NCI-H2227 (cell line): Measurements from ENCODE around the gene PDE4D.
A peak's percentile ranks its signal among the peaks of the same experiment; 100 is the strongest.
"Not testable (repeated sequence)": the region's sequence is repeated elsewhere in the genome, so short reads cannot be mapped to it uniquely, and the experiment has no call there.

ENCODE experiments used
- DNase-seq: peaks from one replicate; lab custom pipeline; 2025; ENCODE audit not compliant: unreplicated experiment; lab: John Stamatoyannopoulos, UW

Gene PDE4D

GRCh38 chr5:59439303-59439702, 454.2 kb downstream of the PDE4D start:
- DNase-seq: no peak

- DNase-seq: no peak
Observed at GRCh38 chr5:59437176-59437575, 456.4 kb downstream of the PDE4D start.

- DNase-seq: no peak
Observed at GRCh38 chr5:59436364-59437148, 457.0 kb downstream of the PDE4D start.

DNA sequence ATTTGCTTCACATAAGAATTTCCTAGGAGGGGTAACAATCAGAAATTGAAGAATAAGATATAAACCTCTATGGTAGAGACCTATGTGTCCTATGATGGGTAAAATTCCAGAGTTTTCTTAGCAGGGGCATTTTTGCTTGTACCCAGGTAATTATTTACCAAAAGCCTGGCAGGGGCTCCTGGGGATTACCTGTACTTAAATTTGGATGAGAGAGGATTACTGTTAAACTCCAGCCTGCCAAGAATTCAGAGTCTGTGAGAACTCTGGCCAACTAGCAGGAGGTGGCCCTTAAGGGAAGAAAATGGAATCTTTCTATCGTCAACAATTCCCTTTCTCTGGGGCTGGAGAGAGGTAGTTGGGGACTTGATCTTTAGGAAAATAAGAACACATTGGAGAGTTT, 460.4 kb downstream of the PDE4D start:
- DNase-seq: no peak

DNA sequence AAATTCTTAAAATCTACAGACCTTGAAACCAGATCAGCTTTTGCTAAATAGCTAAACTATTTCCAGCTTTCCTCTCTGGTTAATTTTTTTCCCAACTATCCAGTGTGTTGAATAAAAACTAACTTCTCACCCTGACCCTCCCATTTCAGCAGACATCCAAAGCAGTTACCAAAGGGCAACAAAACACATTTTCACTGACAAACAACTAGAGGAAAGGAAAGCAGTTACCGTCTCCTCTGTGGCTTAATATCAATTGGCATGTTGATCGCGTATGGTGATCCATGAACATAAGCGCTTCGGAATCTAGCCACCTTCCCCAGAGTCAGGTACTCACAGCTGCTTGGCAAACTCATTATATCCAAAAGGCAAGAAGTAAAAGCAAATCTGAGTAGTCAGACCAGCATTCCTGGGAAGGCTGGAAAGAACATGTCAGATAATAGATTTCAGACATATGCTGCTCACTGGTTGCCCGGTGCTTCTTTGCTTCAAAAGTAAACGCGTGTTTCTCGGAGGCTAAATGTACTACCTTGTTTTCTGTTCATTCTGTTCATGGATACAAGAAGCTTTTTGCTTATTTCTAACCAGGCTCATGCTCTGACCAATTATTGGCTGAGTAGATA, 463.4 kb downstream of the PDE4D start:
- no peak for DNase-seq

DNA sequence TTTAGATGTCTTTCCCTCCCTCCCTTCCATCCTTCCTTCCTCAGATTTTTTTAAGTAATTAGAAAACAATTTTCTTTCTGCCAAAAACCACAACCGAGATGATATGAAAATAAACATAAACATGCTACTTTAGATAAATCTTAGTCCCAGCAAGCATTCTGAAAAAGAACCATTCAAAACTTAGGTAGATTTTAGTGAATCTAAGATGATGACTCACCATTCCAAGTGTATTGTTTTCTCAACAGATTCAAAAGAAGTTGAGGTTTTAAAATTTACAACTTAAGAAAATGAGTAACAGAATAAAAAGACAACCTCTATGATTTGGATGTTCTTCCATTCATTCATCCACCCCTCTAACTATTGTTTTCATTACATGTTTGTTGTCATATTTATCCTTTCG, 465.1 kb downstream of the PDE4D start:
- no peak for DNase-seq

DNA sequence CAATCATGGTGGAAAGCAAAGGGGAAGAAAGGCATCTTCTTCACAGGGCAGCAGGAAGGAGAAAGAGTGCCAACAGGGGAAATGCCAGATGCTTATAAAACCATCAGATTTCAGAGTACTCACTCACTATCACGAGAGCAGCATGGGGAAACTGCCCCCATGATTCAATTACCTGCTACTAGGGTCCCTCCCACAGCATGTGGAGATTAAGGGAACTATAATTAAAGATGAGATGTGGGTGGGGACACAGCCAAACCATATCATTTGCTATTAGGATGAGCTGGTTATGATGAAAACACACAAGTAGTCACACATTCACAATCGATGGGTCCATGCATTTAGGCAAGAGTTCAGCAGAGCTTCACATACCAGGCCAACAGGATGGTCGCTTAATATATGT, 469.0 kb downstream of the PDE4D start:
- DNase-seq: peak; percentile 32

DNA sequence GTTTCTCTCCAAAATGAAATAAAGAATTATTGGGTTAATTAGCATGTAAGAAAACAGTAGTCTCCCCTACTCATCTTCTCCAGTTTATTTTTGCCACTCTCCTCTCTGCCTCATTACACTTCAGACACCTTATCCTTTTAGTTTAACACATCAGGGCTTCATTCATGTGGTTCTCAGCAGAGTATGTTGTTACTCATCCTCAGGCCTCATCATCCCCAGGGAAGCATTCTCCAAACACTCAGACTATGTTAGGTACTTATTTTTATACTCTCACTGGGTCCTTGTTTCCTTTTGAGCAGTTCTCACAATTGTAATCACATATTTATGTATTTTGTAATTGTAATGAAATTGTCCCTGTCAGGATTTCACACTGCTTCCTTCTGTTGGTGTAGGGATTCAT, 470.5 kb downstream of the PDE4D start:
- DNase-seq: no peak

DNA sequence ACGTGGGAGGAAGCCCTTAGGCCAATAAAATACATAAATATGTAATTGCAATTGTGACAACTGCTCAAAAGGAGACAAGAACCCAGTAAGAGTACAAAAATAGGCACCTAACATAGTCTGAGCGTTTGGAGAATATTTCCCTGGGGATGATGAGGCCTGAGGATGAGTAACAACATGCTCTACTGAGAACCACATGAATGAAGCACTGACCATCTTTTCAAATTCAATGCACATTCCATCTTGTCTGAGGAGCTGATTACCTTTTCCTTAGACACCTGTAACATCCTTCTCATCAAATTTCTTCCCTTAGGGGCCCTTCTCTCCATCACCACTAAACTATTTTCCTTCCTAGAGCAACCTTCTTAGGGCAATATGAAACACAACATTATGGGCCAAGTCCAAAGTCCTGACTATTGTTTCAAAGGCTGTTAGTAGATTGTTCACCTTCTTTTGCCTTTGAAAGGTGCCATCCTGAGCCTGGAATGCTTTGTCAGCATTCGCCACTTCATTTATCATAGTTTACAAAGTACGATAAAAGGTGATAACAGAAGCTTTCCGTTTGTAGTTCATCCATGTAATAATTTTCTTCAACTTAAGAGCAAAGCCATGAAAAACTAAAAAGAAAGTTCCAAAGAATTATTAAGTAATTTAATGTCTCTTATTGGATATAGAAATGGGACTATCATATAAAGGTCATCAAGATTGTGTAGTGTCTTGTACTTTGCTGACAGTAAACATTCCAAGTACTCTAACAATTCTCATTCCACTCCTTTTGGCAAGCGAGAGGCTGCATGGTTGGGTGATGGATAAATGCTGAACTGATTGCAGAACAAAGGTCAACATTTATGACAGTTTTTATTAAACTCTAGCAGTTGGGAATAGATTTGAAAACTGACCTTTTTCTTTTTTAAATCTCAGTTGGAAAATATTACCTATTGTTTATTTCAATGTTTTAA, 471.3 kb downstream of the PDE4D start:
- no peak for DNase-seq

GRCh38 chr5:59420596-59420995, 472.9 kb downstream of the PDE4D start:
- no peak for DNase-seq

- DNase-seq: no peak
Observed at GRCh38 chr5:59418808-59419207, 474.7 kb downstream of the PDE4D start.

- no peak for DNase-seq
Observed at GRCh38 chr5:59416451-59416850, 477.1 kb downstream of the PDE4D start.

DNA sequence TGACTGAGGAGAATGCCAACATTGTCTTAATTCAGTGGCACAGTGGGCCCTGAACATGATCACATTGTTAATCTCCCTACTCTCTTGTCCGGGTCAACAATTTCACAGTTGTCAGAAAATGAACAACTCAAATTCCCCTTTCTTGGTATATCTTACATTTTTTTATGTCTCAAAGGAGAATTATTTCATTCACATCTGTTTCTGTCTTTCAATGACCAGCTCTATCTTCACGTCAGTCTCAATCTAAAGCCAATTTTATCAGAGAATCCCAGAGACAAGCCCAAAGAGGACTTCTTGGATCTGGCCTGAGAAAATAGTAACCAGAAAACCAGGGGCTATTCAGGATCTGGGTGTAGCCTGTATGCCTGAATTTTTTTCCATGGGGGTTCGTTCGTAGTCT, 477.5 kb downstream of the PDE4D start:
- no peak for DNase-seq

DNA sequence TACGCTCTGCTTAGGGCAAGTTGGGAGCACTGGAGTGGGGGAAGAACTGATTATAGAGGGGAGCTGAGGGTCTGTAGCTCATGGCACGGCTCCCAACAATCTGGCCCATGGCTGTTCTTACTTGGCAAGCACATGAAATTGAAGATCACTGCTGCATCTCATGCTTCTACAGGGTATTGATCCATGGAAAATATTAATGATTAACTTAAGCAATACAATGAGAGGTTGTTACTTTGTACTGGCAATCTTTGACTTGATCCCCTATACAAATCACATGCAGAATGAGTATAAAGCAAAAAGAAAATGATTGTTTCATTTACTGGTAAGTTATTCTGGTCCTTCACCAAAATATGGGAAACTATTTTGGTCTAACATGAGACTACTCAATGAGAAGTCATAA, 481.1 kb downstream of the PDE4D start:
- DNase-seq: no peak

DNA sequence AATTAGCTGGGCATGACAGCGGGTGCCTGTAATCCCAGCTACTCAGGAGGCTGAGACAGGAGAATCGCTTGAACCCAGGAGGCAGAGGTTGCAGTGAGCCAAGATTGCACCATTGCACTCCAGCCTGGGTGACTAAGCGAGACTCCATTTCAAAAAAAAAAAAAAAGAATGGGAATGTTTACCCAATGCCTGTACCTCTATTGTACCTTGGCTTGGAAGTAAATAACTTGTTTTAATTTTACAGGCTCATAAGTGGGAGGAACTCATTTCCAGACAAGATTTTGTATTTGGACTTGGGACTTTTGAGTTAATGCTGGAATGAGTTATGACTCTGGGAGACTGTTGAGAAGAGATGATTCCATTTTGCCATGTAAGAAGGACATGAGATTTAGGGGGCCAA, 484.5 kb downstream of the PDE4D start:
- not testable (repeated sequence) for DNase-seq

DNA sequence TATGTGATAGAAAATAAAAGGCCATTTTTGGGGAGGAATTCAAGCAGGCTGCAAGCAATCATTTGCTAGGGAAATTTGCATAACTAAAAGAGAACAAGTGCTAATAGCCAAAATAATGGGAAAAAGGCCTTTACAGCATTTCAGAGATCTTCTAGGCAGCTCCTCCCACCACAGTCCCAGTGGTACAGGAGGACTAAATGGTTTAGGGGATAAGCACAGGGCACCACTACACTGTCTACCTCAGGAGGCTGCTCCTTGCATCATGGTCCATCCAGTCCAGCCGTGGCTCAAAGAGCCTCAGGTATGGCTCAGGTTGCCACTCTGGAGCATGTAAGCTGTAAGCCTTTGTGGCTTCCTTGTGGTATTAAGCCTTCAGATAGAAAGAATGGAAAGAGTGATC, 485.6 kb downstream of the PDE4D start:
- no peak for DNase-seq

GRCh38 chr5:59401637-59402036, 491.9 kb downstream of the PDE4D start:
- DNase-seq: no peak

GRCh38 chr5:59394956-59395355, 498.6 kb downstream of the PDE4D start:
- DNase-seq: not testable (repeated sequence)

DNA sequence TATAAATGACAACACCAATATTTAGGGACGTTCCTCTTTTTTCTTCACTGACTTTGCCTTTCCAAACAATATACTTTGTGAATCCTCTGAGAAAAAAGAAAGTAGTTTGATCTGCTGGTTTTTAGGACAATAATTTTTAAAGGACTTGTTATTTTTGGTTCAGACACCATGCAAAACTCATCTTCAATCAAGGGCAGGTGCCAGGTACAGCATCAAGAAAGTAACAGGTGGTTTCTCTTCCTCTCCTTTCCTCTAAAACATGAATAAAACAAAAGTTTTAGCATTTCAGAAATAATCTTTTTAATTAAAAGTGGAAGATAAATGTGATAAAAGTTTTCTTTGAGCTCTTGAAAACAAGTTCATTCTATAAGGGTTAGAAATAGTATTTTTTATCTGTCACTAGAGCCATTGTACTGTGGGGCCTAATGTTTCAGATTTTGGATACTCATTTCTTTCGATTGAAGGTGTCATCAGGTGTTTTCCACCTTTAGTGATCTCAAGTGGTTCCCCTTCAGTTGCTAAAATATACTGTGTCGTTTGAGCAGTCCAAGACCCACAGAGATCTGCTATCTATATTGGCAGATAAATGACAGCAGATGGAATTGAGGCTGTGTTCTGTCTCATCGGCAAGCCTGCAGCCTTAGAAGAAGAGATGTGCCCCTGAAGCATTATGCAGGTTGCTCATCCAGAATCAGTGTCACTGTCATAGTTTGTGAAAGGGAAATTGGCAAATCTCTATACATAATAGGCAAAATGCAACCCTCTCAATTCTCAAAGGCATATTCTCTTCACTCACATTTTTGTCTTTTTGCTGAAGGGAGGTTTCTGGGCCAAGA, 499.7 kb downstream of the PDE4D start:
- DNase-seq: no peak

- DNase-seq: no peak
Observed at GRCh38 chr5:59391576-59391975, 501.9 kb downstream of the PDE4D start.

GRCh38 chr5:59390989-59391388, 502.5 kb downstream of the PDE4D start:
- DNase-seq: no peak
